Caco-2 (cell line): Measurements from ENCODE around the gene CCS. TPM values are rescaled to one million over a fixed set of nuclear protein-coding genes. Genes with fewer than 3 reads are reported as not detected.

Source experiments
- BruUV-seq: library from RNA; stranded (reverse); fragments of 400-500 nt; replicated peaks from 2 replicates; lab custom pipeline; 2021; lab: Mats Ljungman, UMichigan
- CTCF ChIA-PET: fragments of 300-600 bp; sonication (Branson Sonifier 250); formaldehyde crosslinking; loops from one replicate; lab custom pipeline; 2022; ENCODE audit warnings: antibody characterized with exemption; lab: Charles Lee
- POLR2A ChIA-PET: fragments of 300-600 bp; sonication (Branson Sonifier 250); formaldehyde crosslinking; loops from one replicate; lab custom pipeline; 2022; ENCODE audit warnings: antibody characterized with exemption; lab: Charles Lee
- DNase-seq, 2 experiments: peaks; one replicate each; pipeline versions ENCODE4 v3.0.0 to v3.0.0-alpha.2; 2020 to 2022
- H3K27me3 ChIP-seq: replicated peaks from 2 replicates; pipeline ENCODE4 v1.6.0; 2011; ENCODE audit warnings: low read length; ENCODE audit not compliant: control insufficient read depth, insufficient read depth
- H3K36me3 ChIP-seq: 2 replicates; pipeline ENCODE4 v1.5.1; 2011; ENCODE audit warnings: low read length; ENCODE audit not compliant: control insufficient read depth, insufficient read depth
- H3K4me1 ChIP-seq: fragments of 250-450 bp; sonication (Bioruptor Pico); 2 replicates; pipeline ENCODE4 v1.5.1; 2020; ENCODE audit warnings: mild to moderate bottlenecking
- H3K4me3 ChIP-seq: 2 replicates; pipeline ENCODE4 v1.5.1; 2011; ENCODE audit warnings: low read depth, mild to moderate bottlenecking, control low read depth, low read length
- H3K9me3 ChIP-seq: fragments of 250-450 bp; sonication (Bioruptor Pico); 2 replicates; pipeline ENCODE4 v1.5.1; 2020; ENCODE audit warnings: mild to moderate bottlenecking, moderate library complexity
- H3K27ac Mint-ChIP-seq: one replicate; pipeline ENCODE4 v1.8.0; 2022; ENCODE audit warnings: mixed read lengths; ENCODE audit not compliant: unreplicated experiment
- H3K27me3 Mint-ChIP-seq: one replicate; pipeline ENCODE4 v1.8.0; 2022; ENCODE audit warnings: mixed read lengths; ENCODE audit not compliant: insufficient read depth, unreplicated experiment
- H3K36me3 Mint-ChIP-seq: one replicate; pipeline ENCODE4 v1.8.0; 2022; ENCODE audit warnings: mild to moderate bottlenecking, mixed read lengths; ENCODE audit not compliant: insufficient read depth, unreplicated experiment
- H3K4me1 Mint-ChIP-seq: one replicate; pipeline ENCODE4 v1.8.0; 2022; ENCODE audit warnings: low read depth, mixed read lengths; ENCODE audit not compliant: unreplicated experiment
- H3K4me3 Mint-ChIP-seq: one replicate; pipeline ENCODE4 v1.8.0; 2022; ENCODE audit warnings: mild to moderate bottlenecking, moderate library complexity, mixed read lengths; ENCODE audit not compliant: unreplicated experiment
- H3K9me3 Mint-ChIP-seq: one replicate; pipeline ENCODE4 v1.8.0; 2022; ENCODE audit warnings: mixed read lengths; ENCODE audit not compliant: unreplicated experiment
- intact Hi-C: fragments of 100-400 bp; cut with micrococcal nuclease; formaldehyde crosslinking; loops from one replicate; pipeline ENCODE4 v1.10.0; 2022; ENCODE audit not compliant: unreplicated experiment
- total RNA-seq: library from RNA; stranded (reverse); gene quantifications from 2 replicates; pipeline ENCODE4 v1.2.3, GENCODE V29; 2022
- TF ChIP-seq, protein P1 (sequence below), 2 experiments: fragments of 200-600 bp in 1 of 2; IDR thresholded peaks; 1 replicate in 1 of 2; 2 replicates in 1 of 2; pipeline versions ENCODE4 v1.5.1 to v1.8.0; 2011 to 2022; ENCODE audit warnings: antibody characterized with exemption in 1 of 2, control low read depth in 1 of 2, inconsistent platforms in 1 of 2, low read depth in 1 of 2, low read length in 1 of 2, mild to moderate bottlenecking in 1 of 2, moderate library complexity in 1 of 2; ENCODE audit not compliant: insufficient read depth in 1 of 2, severe bottlenecking in 1 of 2, unreplicated experiment in 1 of 2

Gene CCS
- total RNA-seq, 1 experiment from 2014 or later: 52.9 TPM

DNA sequence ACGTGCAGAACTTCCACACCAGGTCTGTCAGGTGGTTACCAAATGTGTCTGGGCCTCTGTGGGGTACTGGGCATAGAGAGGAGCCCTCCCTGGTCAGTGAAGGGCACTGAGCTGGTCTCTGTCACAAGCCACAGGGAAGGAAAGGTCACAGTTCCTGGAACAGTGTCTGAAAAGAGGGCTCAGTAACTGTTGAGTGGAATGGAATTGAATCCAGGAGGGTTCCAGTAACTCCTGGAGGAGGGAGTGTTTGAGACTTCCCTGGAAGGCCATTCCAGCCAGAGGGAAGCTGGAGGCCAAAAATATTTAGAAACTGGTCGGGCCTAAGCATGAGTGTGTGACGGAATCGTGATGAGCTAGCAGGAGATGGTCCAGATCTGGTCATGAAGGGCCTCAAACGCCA, 38.4 kb upstream of the CCS start:
- H3K4me3 ChIP-seq: no peak overlapping the region
- Mint-ChIP-seq H3K27me3 (no peaks in the 10 kb centered on the region), H3K27ac (no peak overlapping the region), H3K9me3 (no peaks in the 10 kb centered on the region), H3K36me3 (no peaks in the 10 kb centered on the region), H3K4me1 (no peaks in the 10 kb centered on the region), H3K4me3 (no peak overlapping the region)
- H3K4me1 ChIP-seq: peaks cover 8% of the 10 kb centered on the region; the same call in 1 of the 2 replicates
- no peaks in the 10 kb centered on the region for H3K36me3 ChIP-seq
- POLR2A ChIA-PET: no interaction called here
- TF ChIP-seq, protein P1, sequence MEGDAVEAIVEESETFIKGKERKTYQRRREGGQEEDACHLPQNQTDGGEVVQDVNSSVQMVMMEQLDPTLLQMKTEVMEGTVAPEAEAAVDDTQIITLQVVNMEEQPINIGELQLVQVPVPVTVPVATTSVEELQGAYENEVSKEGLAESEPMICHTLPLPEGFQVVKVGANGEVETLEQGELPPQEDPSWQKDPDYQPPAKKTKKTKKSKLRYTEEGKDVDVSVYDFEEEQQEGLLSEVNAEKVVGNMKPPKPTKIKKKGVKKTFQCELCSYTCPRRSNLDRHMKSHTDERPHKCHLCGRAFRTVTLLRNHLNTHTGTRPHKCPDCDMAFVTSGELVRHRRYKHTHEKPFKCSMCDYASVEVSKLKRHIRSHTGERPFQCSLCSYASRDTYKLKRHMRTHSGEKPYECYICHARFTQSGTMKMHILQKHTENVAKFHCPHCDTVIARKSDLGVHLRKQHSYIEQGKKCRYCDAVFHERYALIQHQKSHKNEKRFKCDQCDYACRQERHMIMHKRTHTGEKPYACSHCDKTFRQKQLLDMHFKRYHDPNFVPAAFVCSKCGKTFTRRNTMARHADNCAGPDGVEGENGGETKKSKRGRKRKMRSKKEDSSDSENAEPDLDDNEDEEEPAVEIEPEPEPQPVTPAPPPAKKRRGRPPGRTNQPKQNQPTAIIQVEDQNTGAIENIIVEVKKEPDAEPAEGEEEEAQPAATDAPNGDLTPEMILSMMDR (IDR thresholded peaks at IDR 0.05; ENCODE audit: insufficient read depth in 1 of 2, low read depth in 1 of 2, low read length in 1 of 2, severe bottlenecking in 1 of 2, unreplicated experiment in 1 of 2): no peak
- no TSS peak for BruUV-seq
- intact Hi-C loops: no loop called here
- no peaks in the 10 kb centered on the region for H3K27me3 ChIP-seq
- CTCF ChIA-PET: interaction anchor here (0.6 kb wide), 1 partner anchor 124 kb away, joined by 4 read pairs; no protein-coding TSS in a partner anchor
- DNase-seq: no peak
- H3K9me3 ChIP-seq: no peaks in the 10 kb centered on the region

DNA sequence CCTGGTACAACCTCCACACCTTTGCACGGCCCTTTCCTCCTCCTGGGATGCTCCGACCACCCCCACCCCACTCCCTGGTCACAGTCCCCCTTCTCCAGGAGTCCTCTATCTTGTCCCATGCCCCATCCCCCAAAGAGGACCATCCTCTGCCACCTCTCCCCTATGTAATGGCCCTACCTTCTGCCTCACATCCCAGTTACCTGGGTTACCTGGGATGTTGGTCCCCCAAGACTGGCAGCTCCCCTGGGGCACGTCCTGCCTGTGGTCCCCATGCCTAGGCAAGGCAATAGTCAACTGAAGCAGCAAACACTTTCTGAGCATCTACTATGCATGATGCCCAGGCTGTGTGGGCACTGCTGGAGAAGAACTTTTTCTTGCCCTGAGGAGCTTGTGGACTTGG, 37.6 kb upstream of the CCS start:
- no peaks in the 10 kb centered on the region for H3K4me1 Mint-ChIP-seq
- BruUV-seq: no TSS peak
- H3K27ac Mint-ChIP-seq: no peak overlapping the region
- Histone ChIP-seq H3K27me3 (no peaks in the 10 kb centered on the region), H3K4me3 (no peak overlapping the region), H3K9me3 (no peaks in the 10 kb centered on the region), H3K36me3 (no peaks in the 10 kb centered on the region), H3K4me1 (peaks cover 8% of the 10 kb centered on the region; the same call in 1 of the 2 replicates)
- DNase-seq: no peak
- intact Hi-C loops: no loop called here
- TF ChIP-seq, protein P1 (IDR thresholded peaks at IDR 0.05; ENCODE audit: insufficient read depth in 1 of 2, low read depth in 1 of 2, low read length in 1 of 2, severe bottlenecking in 1 of 2, unreplicated experiment in 1 of 2): no peak
- no peaks in the 10 kb centered on the region for H3K27me3 Mint-ChIP-seq
- POLR2A ChIA-PET: no interaction called here
- H3K4me3 Mint-ChIP-seq: no peak overlapping the region
- H3K9me3 Mint-ChIP-seq: no peaks in the 10 kb centered on the region
- CTCF ChIA-PET: interaction anchor here (0.6 kb wide), 1 partner anchor 52 kb away, joined by 4 read pairs; no protein-coding TSS in a partner anchor
- no peaks in the 10 kb centered on the region for H3K36me3 Mint-ChIP-seq

- no peak overlapping the region for H3K4me3 Mint-ChIP-seq
- ChIA-PET CTCF (no interaction called here), POLR2A (no interaction called here)
- intact Hi-C loops: no loop called here
- Histone ChIP-seq H3K27me3 (no peaks in the 10 kb centered on the region), H3K9me3 (no peaks in the 10 kb centered on the region), H3K4me1 (peaks cover 6% of the 10 kb centered on the region; the same call in 1 of the 2 replicates), H3K36me3 (no peaks in the 10 kb centered on the region), H3K4me3 (no peak overlapping the region)
- H3K36me3 Mint-ChIP-seq: no peaks in the 10 kb centered on the region
- no peaks in the 10 kb centered on the region for H3K27me3 Mint-ChIP-seq
- H3K4me1 Mint-ChIP-seq: no peaks in the 10 kb centered on the region
- no peak overlapping the region for H3K27ac Mint-ChIP-seq
- no peak for DNase-seq
- no TSS peak for BruUV-seq
- TF ChIP-seq, protein P1 (IDR thresholded peaks at IDR 0.05; ENCODE audit: insufficient read depth in 1 of 2, low read depth in 1 of 2, low read length in 1 of 2, severe bottlenecking in 1 of 2, unreplicated experiment in 1 of 2): no peak
- no peaks in the 10 kb centered on the region for H3K9me3 Mint-ChIP-seq
Measured at GRCh38 chr11:66556086-66556485, 36.9 kb upstream of the CCS start.
